Mesenchymal stem cell (in vitro differentiated cells and primary cell): Measurements from ENCODE around the gene ARPC4.

ENCODE experiments used
- DNase-seq: peaks from one replicate; pipeline ENCODE4 v3.0.0-alpha.2; 2013
- H2AFZ ChIP-seq: one replicate; pipeline ENCODE4 v1.6.1; 2013; ENCODE audit warnings: low read depth, mild to moderate bottlenecking, control low read depth, inconsistent platforms, low read length, moderate library complexity
- H2AK5ac ChIP-seq: 2 replicates; pipeline ENCODE4 v1.6.1; 2013; ENCODE audit warnings: low read length, moderate library complexity, mild to moderate bottlenecking, inconsistent platforms; ENCODE audit not compliant: severe bottlenecking
- H2BK120ac ChIP-seq: one replicate; pipeline ENCODE4 v1.6.1; 2013; ENCODE audit warnings: low read depth, mild to moderate bottlenecking, inconsistent platforms, low read length, moderate library complexity
- H2BK12ac ChIP-seq, 2 experiments: one replicate each; pipeline ENCODE4 v1.6.1; 2013; ENCODE audit warnings: inconsistent platforms in 2 of 2, low read length in 2 of 2, mild to moderate bottlenecking in 2 of 2, moderate library complexity in 2 of 2, control low read depth in 1 of 2
- H2BK15ac ChIP-seq: one replicate; pipeline ENCODE4 v1.6.1; 2013; ENCODE audit warnings: mild to moderate bottlenecking, low read depth, inconsistent platforms; ENCODE audit not compliant: poor library complexity, severe bottlenecking
- H2BK5ac ChIP-seq: 2 replicates; pipeline ENCODE4 v1.6.1; 2013; ENCODE audit warnings: low read depth, mild to moderate bottlenecking, low read length, control low read depth, inconsistent platforms; ENCODE audit not compliant: poor library complexity, severe bottlenecking
- H3K14ac ChIP-seq, 2 experiments: one replicate each; pipeline ENCODE4 v1.6.1; 2013; ENCODE audit warnings: inconsistent platforms in 2 of 2, low read length in 2 of 2, control low read depth in 1 of 2, mild to moderate bottlenecking in 1 of 2, moderate library complexity in 1 of 2
- H3K18ac ChIP-seq, 2 experiments: one replicate each; pipeline ENCODE4 v1.6.1; 2013; ENCODE audit warnings: inconsistent platforms in 2 of 2, low read length in 2 of 2, control low read depth in 1 of 2, low read depth in 1 of 2, mild to moderate bottlenecking in 1 of 2
- H3K23ac ChIP-seq, 2 experiments: one replicate each; pipeline ENCODE4 v1.6.1; 2013; ENCODE audit warnings: inconsistent platforms in 2 of 2, low read length in 2 of 2, mild to moderate bottlenecking in 2 of 2, moderate library complexity in 2 of 2, control low read depth in 1 of 2
- H3K27ac ChIP-seq: 2 replicates; pipeline ENCODE4 v1.5.1; 2013; ENCODE audit warnings: mild to moderate bottlenecking, moderate library complexity, low read length, control low read depth, inconsistent platforms; ENCODE audit not compliant: poor library complexity, severe bottlenecking
- H3K27me3 ChIP-seq, 2 experiments: 2 replicates each; pipeline versions ENCODE4 v1.6.1 to v1.7.0; 2013; ENCODE audit warnings: low read length in 2 of 2, mild to moderate bottlenecking in 2 of 2, moderate library complexity in 2 of 2, control low read depth in 1 of 2, inconsistent platforms in 1 of 2; ENCODE audit not compliant: control insufficient read depth in 1 of 2, insufficient read depth in 1 of 2
- H3K36me3 ChIP-seq, 2 experiments: 2 replicates each; pipeline versions ENCODE4 v1.6.1 to v1.7.0; 2013; ENCODE audit warnings: low read length in 2 of 2, control low read depth in 1 of 2, inconsistent platforms in 1 of 2, low read depth in 1 of 2, mild to moderate bottlenecking in 1 of 2; ENCODE audit not compliant: insufficient read depth in 2 of 2, control insufficient read depth in 1 of 2
- H3K4ac ChIP-seq, 2 experiments: one replicate each; pipeline ENCODE4 v1.6.1; 2013; ENCODE audit warnings: inconsistent platforms in 2 of 2, low read length in 2 of 2, mild to moderate bottlenecking in 2 of 2, moderate library complexity in 2 of 2, control low read depth in 1 of 2, low read depth in 1 of 2
- H3K4me1 ChIP-seq: 2 replicates; pipeline ENCODE4 v1.6.1; 2013; ENCODE audit warnings: low read depth, low read length, control low read depth; ENCODE audit not compliant: control insufficient read depth, insufficient read depth
- H3K4me2 ChIP-seq: 2 replicates; pipeline ENCODE4 v1.6.1; 2013; ENCODE audit warnings: low read length, mild to moderate bottlenecking, inconsistent platforms; ENCODE audit not compliant: poor library complexity, severe bottlenecking
- H3K4me3 ChIP-seq, 2 experiments: 2 replicates each; pipeline versions ENCODE4 v1.5.1 to v1.7.0; 2013; ENCODE audit warnings: low read length in 2 of 2, mild to moderate bottlenecking in 2 of 2, control low read depth in 1 of 2, low read depth in 1 of 2; ENCODE audit not compliant: insufficient read depth in 1 of 2
- H3K79me1 ChIP-seq: replicated peaks from 2 replicates; pipeline ENCODE4 v1.6.1; 2013; ENCODE audit warnings: mild to moderate bottlenecking, control low read depth, low read length, inconsistent platforms; ENCODE audit not compliant: poor library complexity, severe bottlenecking
- H3K9ac ChIP-seq: 2 replicates; pipeline ENCODE4 v1.7.0; 2013; ENCODE audit warnings: mild to moderate bottlenecking, low read length, moderate library complexity
- H3K9me3 ChIP-seq: 2 replicates; pipeline ENCODE4 v1.7.0; 2013; ENCODE audit warnings: mild to moderate bottlenecking, low read length; ENCODE audit not compliant: control insufficient read depth
- H4K8ac ChIP-seq: one replicate; pipeline ENCODE4 v1.6.1; 2013; ENCODE audit warnings: inconsistent platforms, mild to moderate bottlenecking, low read length, moderate library complexity
- H4K91ac ChIP-seq: one replicate; pipeline ENCODE4 v1.6.1; 2013; ENCODE audit warnings: mild to moderate bottlenecking, low read length, inconsistent platforms
- WGBS: methylation state at CpG from one replicate; pipeline ENCODE4 v1.1.7; 2013; ENCODE audit warnings: mixed read lengths; 5-methylcytosine and 5-hydroxymethylcytosine counted together

ARPC4 gene

DNA sequence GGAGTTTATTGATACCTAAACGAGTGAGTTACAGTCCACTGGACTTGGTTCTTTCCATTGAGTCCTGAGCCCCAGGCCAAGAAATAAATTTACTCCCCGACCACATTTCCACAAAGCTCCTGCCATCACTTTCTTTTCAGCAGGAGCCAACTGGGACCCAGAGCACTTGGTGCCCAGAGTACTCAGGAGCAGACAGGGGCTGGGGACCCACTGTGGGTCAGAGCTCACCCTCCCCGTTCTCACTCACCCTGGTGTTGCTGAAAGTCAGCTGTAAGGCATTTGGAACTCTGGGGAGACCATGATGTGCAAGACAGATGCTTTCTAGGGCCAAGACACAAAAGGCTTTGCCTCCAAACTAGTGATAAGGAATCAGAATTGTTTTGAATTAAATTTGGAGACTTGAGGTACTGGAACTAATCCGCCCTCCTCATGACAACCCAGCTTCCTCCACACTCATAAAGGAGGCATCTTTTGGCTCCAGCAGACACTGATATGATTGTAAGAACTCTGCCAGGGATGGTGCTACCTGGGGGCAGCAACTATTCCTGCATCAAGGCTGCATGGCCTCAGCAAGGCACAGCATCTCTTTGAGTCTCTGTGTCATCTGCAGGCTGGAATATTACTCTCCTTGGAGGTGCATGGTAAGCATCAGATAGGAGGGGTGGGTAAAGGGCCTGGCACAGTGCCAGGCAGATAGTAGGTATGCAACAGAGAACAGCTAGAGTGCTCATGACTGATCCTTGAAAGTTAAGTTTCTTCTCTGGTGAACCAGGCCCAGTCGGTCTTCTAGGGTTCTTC lies 15.8 kb upstream of the ARPC4 start:
- WGBS: 89% methylated on average over 5 of the region's 5 CpGs

GRCh38 chr3:9777694-9778021 lies 15.2 kb upstream of the ARPC4 start:
- Histone ChIP-seq H2BK15ac (no peak overlapping the region), H3K4ac (no peak overlapping the region), H2AK5ac (no peak overlapping the region), H3K18ac (no peak overlapping the region), H3K79me1 (peaks cover 1% of the 10 kb centered on the region), H3K36me3 (peaks cover 23 to 31% of the 10 kb centered on the region in 2 experiments), H4K91ac (no peak overlapping the region), H2BK120ac (no peak overlapping the region), H2BK5ac (no peak overlapping the region), H3K4me2 (no peak overlapping the region), H4K8ac (no peak overlapping the region), H2AFZ (no peak overlapping the region), H3K23ac (no peak overlapping the region), H3K4me3 (no peak overlapping the region), H2BK12ac (no peak overlapping the region), H3K14ac (no peak overlapping the region), H3K27ac (no peak overlapping the region), H3K9ac (peak overlapping the region; percentile 24), H3K4me1 (peaks cover 2% of the 10 kb centered on the region), H3K27me3 (no peaks in the 10 kb centered on the region), H3K9me3 (no peaks in the 10 kb centered on the region)
- no peak for DNase-seq
- 100% methylated on average over 1 of the region's 1 CpG for WGBS

More for the DNA sequence above, 15.8 kb upstream of the ARPC4 start:
- H3K4me2 ChIP-seq: no peak overlapping the region
- H4K8ac ChIP-seq: no peak overlapping the region
- H3K18ac ChIP-seq: no peak overlapping the region
- H3K27ac ChIP-seq: no peak overlapping the region
- H2BK15ac ChIP-seq: no peak overlapping the region
- H2BK120ac ChIP-seq: no peak overlapping the region
- no peak overlapping the region for H3K4ac ChIP-seq
- no peak overlapping the region for H2BK12ac ChIP-seq
- peaks cover 21 to 26% of the 10 kb centered on the region in 2 experiments for H3K36me3 ChIP-seq
- H3K14ac ChIP-seq: no peak overlapping the region
- H2AFZ ChIP-seq: no peak overlapping the region
- H3K4me3 ChIP-seq: no peak overlapping the region
- no peak overlapping the region for H3K23ac ChIP-seq
- peaks cover 1% of the 10 kb centered on the region for H3K79me1 ChIP-seq
- H2AK5ac ChIP-seq: no peak overlapping the region
- H3K27me3 ChIP-seq: no peaks in the 10 kb centered on the region
- H2BK5ac ChIP-seq: no peak overlapping the region
- no peak overlapping the region for H3K9ac ChIP-seq
- H4K91ac ChIP-seq: no peak overlapping the region
- H3K4me1 ChIP-seq: peaks cover 2% of the 10 kb centered on the region
- no peaks in the 10 kb centered on the region for H3K9me3 ChIP-seq
- DNase-seq: no peak

GRCh38 chr3:9778143-9779074 lies 14.5 kb upstream of the ARPC4 start:
- Histone ChIP-seq H3K9ac (peak overlapping the region; percentile 64), H3K9me3 (no peaks in the 10 kb centered on the region), H4K91ac (no peak overlapping the region), H3K4me3 (no peak overlapping the region), H2BK120ac (no peak overlapping the region), H2AFZ (no peak overlapping the region), H3K79me1 (peaks cover 1% of the 10 kb centered on the region), H4K8ac (no peak overlapping the region), H3K14ac (no peak overlapping the region), H3K27ac (no peak overlapping the region), H3K18ac (no peak overlapping the region), H3K36me3 (peaks cover 23 to 37% of the 10 kb centered on the region in 2 experiments), H3K27me3 (no peaks in the 10 kb centered on the region), H2BK5ac (no peak overlapping the region), H3K4ac (no peak overlapping the region), H3K4me1 (peaks cover 2% of the 10 kb centered on the region), H2BK12ac (no peak overlapping the region), H3K23ac (no peak overlapping the region), H3K4me2 (no peak overlapping the region), H2BK15ac (no peak overlapping the region), H2AK5ac (no peak overlapping the region)
- WGBS: 83% methylated on average over 5 of the region's 5 CpGs
- no peak for DNase-seq

DNA sequence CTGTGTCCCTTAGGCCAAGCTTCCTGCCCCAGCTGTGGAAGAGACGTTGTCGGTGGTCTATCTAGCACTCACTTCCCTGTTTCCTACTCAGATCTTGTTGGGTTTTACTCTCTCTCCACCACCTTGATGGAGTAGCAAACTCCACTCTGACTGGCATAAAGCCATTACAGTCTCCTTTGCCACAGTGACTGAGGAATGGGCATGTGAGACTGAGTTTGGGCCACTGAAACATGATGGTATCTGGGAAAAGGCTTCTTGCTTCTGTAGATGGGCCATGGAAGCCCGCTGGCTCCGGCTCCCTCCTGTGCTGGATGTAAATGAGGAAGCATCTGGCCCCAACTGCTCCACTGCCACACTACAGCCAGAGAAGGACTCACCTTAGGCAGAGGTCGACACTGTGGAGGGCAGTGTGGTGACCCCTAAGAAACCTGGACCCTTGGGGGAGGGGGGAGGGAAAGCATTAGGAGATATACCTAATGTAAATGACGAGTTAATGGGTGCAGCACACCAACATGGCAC lies 13.7 kb upstream of the ARPC4 start:
- no peak overlapping the region for H3K4ac ChIP-seq
- H3K4me3 ChIP-seq: no peak overlapping the region
- no peak overlapping the region for H4K91ac ChIP-seq
- no peak overlapping the region for H2BK5ac ChIP-seq
- peaks cover 2% of the 10 kb centered on the region for H3K4me1 ChIP-seq
- peaks cover 4% of the 10 kb centered on the region for H3K79me1 ChIP-seq
- H4K8ac ChIP-seq: no peak overlapping the region
- no peak overlapping the region for H2AK5ac ChIP-seq
- H3K14ac ChIP-seq: no peak overlapping the region
- H3K9me3 ChIP-seq: no peaks in the 10 kb centered on the region
- no peak overlapping the region for H2BK15ac ChIP-seq
- H2BK12ac ChIP-seq: no peak overlapping the region
- no peak for DNase-seq
- H3K9ac ChIP-seq: no peak overlapping the region
- 96% methylated on average over 4 of the region's 6 CpGs for WGBS
- peaks cover 29 to 43% of the 10 kb centered on the region in 2 experiments for H3K36me3 ChIP-seq
- no peaks in the 10 kb centered on the region for H3K27me3 ChIP-seq
- no peak overlapping the region for H3K4me2 ChIP-seq
- no peak overlapping the region for H3K23ac ChIP-seq
- no peak overlapping the region for H3K18ac ChIP-seq
- no peak overlapping the region for H2AFZ ChIP-seq
- H3K27ac ChIP-seq: no peak overlapping the region
- H2BK120ac ChIP-seq: no peak overlapping the region
